WI38 (cell line): ENCODE results near the gene RASGRF2.

Experiments used
- H3K4me3 ChIP-seq: 2 replicates; pipeline ENCODE4 v1.5.1; 2011; ENCODE audit warnings: low read depth, mild to moderate bottlenecking, control low read depth, low read length
- CTCF ChIP-seq: IDR thresholded peaks from 2 replicates; pipeline ENCODE4 v1.5.1; 2012; ENCODE audit warnings: low read depth, mild to moderate bottlenecking, control low read depth, low read length

Gene RASGRF2

GRCh38 chr5:80990971-80991370 is 30.8 kb downstream of the RASGRF2 start:
- no peak for TF ChIP-seq CTCF
- H3K4me3 ChIP-seq = no peak overlapping the region

GRCh38 chr5:80995908-80996307 is 35.7 kb downstream of the RASGRF2 start:
- TF ChIP-seq CTCF = no peak
- no peak overlapping the region for H3K4me3 ChIP-seq

GRCh38 chr5:80998590-80998979 is 38.4 kb downstream of the RASGRF2 start:
- no peak for TF ChIP-seq CTCF
- H3K4me3 ChIP-seq = no peak overlapping the region

- H3K4me3 ChIP-seq = no peak overlapping the region
- TF ChIP-seq CTCF = no peak
Observed at GRCh38 chr5:81003811-81004386, 43.7 kb downstream of the RASGRF2 start.

GRCh38 chr5:81005708-81006107 is 45.5 kb downstream of the RASGRF2 start:
- H3K4me3 ChIP-seq = no peak overlapping the region
- TF ChIP-seq CTCF = no peak

- no peak overlapping the region for H3K4me3 ChIP-seq
- no peak for TF ChIP-seq CTCF
Observed at GRCh38 chr5:81006231-81006630, 46.1 kb downstream of the RASGRF2 start.

GRCh38 chr5:81006947-81007636 is 46.9 kb downstream of the RASGRF2 start:
- no peak overlapping the region for H3K4me3 ChIP-seq
- TF ChIP-seq CTCF = no peak
